Stimulated activated CD4-positive, alpha-beta T cell treated with anti-CD3 and anti-CD28 coated beads, Interleukin-4, amount 100 ng/mL, for 48 hours (primary cell): ENCODE data around the gene NEU2.

Experiments
- DNase-seq, 2 donors: peaks; one replicate each; pipeline ENCODE4 v3.0.0-alpha.2; 2020; ENCODE audit warnings: low read depth in 2 of 2

NEU2 gene

DNA sequence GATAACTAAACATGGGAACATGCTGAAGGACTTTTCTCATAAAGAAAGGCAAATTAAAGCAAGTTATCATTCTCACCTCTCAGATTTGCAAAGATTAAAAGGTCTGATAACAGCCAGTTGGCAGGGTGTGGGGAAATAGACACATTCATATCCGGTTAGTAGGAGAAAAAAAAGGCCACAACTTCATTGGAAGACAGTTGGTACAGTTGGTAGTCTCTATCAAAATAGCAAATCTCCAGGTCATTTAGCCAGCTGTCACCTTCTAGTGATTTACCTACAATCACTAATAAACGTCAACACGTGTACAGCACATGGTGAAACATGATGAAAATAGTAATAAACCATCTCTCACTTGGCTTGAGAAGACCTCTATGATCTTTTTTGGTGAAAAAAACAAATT lies 44.3 kb downstream of the NEU2 start:
- no peak for DNase-seq

DNA sequence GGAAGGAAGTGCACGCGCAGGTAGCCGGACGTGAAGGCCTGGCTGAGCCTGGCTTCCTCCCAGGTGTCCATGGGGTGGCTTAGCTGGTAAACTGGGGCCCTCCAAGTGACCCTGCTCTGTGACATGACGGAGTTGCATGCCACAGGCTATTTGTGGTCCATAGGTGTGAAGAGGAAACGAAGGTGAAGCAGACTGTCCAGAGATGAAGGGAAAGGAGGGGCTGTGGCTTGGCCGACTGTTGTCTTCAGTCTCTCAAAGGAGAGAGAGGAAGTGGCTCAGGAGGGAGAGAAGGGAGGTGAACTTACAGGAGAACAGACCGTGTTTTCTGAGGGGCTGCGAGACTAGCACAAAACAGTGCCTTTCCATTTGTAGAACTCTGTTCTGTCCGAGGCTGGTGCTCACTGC lies 47.0 kb downstream of the NEU2 start:
- no peak for DNase-seq

DNA sequence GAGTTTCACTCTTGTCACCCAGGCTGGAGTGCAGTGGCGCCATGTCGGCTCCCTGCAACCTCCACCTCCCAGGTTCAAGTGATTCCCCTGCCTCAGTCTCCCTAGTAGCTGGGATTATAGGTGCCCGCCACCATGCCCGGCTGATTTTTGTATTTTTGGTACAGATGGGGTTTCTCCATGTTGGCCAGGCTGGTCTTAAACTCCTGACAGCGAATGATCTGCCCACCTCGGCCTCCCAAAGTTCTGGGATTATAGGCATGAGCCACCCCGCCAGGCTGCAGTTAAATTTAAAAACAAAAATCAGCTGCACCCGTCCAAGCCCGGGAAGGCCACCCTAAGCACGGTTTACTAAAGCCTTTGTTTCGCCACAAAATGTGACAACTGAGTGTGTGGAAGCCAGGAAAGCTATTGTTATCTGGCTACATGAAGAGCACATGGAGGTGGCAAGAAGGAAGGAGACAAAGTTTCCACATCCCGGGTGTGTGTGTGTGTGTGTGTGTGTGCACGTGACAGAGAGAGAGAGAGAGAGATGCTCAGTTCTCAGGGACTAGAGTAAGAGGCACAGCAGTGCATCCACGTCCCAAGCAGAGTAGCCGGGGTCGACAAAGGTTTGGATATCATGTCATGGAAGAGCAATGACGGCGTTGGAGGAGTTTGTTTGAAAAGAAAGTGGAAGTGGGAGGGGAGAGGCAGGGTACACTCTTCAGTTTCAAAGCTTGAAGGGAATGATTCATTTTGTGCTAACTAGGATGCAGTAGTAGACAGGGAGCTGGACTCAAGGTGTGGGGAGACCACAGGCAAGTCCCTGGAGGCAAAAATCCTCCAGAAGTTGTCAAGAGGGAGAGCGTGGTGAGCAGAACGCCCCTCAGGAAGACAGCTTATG lies 47.7 kb downstream of the NEU2 start:
- DNase-seq: no peak

DNA sequence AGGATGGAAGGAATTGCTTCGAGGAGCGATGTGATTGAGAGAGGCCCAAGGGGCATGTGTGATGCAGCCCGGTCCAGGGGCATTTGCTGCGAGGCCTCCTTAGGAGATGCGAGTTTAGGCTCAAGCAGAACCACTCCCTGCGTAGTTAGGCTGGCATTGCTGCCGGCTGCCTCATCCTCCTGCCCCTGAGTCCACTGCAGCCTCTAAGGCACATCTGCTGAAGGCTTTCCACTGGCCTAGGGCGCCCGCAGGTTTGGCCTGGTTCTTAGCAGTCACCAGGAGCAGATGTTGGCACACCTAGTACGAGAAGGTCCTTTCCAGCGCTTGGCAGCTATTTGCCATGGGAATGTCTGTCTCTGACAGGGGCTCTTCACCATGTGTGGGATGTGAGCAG lies 48.4 kb downstream of the NEU2 start:
- DNase-seq: no peak

DNA sequence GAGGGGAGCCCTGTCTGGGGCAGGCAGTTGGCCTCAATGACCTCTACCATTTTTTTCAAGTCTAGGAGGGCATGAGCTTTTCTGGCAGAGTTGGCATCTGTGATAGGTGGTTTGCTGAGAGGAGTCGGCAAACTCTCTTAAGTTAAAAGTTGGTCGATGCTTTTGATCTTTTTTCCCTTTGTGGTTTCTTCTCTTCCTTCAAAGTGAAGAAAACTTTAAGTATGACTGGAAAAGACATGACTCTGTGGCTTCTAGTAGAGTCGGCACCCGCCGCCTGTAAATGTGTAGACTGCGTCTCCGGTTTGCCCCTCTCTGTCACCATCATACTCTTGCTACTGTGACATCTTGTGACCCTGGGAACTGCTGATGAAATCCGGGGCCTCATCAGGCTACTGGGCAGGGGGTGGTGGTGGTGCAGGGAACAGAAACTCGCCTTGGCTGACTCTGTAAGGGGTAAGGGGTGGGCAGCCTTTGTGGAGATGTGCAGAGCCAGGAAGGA lies 48.8 kb downstream of the NEU2 start:
- no peak for DNase-seq

DNA sequence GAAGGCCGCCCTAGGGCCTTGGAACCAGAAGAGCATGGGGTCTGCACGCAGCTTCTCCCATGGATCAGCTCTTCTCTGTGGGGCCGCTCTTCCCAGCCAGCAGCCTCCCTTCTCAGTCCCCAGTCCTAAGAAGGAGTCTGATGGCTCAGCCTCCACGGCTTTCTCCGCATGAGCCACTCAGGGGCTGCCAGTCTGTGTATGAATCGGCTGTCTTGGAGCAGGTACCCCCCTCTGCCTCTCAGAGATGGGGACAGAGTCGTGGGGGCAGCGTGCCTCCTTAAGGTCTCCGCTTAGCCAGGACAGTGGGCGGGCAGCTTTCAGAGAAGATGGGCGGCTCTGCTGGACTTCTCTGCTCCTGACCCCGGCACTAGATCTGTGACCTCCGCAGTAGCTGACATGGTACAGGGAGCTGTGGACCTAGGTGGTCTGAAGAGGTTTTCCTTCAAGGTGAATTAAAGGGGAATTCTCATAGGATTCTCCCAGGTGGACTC lies 49.3 kb downstream of the NEU2 start:
- no peak for DNase-seq

DNA sequence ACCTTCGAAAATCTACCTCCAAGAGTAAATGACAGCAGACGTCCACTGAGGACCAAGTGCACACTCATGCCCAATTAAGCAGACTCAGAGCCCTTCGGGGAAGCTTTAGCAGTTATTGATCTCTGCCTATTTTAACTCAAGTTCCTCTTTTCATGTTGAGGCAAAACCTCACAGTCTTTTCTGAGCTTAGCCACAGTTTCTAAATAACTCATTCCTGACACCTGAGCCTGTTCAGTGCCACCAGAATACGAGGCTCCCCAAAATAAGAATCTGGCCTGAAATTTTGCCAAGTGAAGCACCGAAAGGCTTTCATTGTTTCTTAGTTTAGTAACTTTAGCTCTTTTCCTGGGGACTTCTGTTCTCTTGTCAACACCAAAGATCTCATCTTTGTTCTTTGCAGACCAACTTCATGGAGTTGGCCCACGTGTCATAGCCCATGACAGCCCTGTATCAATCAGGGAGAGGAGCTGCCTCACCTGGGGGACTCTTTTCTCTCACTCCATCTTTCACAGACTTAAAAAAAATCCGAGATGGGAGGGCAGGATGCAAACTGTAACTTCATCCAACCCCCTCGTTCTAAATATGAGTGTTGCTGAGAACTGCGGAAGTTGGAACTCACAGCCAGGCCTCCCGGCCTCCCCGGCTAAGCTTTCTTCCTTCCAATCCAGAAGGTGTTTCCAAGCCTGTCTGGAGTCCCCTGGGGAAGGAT lies 49.9 kb downstream of the NEU2 start:
- DNase-seq: no peak

DNA sequence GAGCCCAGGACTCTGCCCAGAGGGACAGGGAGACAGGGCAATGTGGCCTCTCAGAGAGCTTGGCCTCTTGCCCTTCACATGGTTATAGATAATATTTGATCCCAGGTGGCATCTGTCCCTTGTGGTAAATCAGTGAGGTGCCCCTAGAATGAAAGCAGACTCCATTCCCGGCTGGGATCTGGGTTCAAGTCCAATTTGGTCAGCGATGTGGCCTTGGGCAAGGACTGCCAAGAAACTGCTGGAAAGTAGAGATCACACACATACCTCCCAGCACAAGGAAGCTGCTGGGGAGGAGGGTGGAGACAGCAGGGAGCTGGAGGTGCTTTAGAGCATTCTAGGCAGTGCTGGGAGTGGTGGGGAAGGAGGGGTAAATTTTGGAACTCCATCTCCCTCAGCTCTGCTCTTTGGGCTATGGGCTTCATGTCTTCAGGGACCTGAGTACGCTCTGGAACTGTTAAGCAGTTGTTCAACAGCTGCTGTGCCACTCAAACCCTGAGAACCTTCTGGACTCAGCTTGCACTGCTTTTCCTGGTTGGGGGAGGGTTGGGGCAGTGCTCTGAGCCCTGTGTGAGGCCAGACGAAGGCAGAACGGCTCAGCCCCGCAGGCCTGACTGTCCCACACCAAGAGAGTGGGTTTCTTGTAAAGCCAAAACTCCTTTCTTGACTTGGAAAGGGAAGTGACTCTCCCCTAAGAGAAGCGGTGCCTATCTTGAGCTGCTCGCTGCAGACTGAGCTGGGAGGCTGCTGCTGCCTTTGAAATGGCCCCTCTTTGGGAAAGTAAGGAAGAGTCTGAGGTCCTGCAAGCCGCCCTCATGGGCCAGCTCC lies 50.7 kb downstream of the NEU2 start:
- DNase-seq: no peak

DNA sequence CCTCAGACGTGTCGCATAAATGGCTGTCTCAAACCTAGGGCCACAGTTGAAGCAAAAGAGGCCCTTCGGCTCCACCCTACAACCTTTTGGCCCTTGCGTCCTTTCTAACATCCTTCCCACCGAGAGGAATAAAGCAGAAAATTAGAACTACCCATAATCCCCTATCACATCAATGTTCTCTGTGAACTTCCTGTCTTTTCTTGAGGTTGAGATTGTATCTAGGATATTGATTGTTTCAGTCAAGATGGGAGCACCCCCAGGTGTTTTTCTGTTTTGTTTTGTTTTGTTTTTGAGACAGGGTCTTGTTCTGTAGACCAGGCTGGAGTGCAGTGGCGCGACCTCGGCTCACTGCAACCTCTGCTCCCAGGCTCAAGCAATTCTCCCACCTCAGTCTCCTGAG lies 51.3 kb downstream of the NEU2 start:
- no peak for DNase-seq

DNA sequence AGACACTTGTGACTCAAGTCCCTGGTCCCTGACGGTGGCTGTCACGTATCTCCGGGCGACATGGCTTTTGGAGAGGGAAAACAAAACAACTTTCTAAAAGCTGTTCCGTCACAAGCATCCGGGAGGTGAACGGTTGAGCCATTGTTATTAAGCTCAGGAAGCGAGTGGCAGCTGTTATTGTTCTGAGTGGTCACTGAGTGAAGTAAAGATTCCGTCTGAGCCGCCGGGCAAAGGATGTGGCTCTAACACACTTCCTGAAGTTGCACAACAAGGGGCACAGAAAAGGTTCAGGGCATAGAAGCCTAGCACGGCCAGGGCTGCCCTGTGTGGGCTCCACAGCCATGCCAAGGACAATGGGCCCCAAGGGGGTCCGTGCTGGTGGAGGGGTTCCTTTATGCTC lies 52.0 kb downstream of the NEU2 start:
- no peak for DNase-seq
